ENCODE results near the gene IQUB. TPM values are rescaled to one million over a fixed set of nuclear protein-coding genes. Genes with fewer than 3 reads are reported as not detected.
"Not testable (repeated sequence)": the region's sequence is repeated elsewhere in the genome, so short reads cannot be mapped to it uniquely, and the experiment has no call there.

The IQUB gene
- total and polyA plus RNA-seq, 10 donors: 0.05 to 1.0 (median 0.35) TPM

DNA sequence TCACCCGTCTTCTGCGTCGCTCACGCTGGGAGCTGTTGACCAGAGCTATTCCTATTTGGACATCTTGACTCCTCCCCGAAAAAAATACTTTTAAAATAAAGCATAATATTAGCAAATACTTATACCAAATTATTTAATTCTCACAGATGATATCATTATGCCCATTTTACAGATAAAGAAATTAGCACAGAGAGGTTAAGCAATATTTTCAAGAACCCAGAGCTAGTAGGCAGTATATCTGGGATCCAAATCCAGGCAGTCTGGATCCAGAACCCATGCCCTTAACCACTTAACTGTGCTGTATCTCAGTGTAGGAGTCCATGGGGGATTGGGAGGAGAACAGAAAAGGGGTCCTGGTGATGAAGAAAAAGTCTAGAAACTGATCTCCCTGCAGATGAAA lies 6.1 kb downstream of the IQUB start:
- 88 to 94% (median 90%) methylated on average over 5 of the region's 5 CpGs for WGBS, 5 donors
- no peak for TF ChIP-seq POLR2AphosphoS5 (IDR thresholded peaks at IDR 0.05)
- TF ChIP-seq POLR2A (IDR thresholded peaks at IDR 0.05): no peak
- TF ChIP-seq, protein P1, sequence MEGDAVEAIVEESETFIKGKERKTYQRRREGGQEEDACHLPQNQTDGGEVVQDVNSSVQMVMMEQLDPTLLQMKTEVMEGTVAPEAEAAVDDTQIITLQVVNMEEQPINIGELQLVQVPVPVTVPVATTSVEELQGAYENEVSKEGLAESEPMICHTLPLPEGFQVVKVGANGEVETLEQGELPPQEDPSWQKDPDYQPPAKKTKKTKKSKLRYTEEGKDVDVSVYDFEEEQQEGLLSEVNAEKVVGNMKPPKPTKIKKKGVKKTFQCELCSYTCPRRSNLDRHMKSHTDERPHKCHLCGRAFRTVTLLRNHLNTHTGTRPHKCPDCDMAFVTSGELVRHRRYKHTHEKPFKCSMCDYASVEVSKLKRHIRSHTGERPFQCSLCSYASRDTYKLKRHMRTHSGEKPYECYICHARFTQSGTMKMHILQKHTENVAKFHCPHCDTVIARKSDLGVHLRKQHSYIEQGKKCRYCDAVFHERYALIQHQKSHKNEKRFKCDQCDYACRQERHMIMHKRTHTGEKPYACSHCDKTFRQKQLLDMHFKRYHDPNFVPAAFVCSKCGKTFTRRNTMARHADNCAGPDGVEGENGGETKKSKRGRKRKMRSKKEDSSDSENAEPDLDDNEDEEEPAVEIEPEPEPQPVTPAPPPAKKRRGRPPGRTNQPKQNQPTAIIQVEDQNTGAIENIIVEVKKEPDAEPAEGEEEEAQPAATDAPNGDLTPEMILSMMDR (IDR thresholded peaks at IDR 0.05 in 8 of 11, conservative IDR thresholded peaks at IDR 0.05 in 3 of 11): no peak
- Histone ChIP-seq H3K27ac (no peak overlapping the region), H3K4me3 (no peak overlapping the region), H3K36me3 (no peaks in the 10 kb centered on the region), H3K4me1 (peaks cover 0 to 11% (median 5%) of the 10 kb centered on the region in 6 donors), H3K27me3 (replicated peaks in 1 of 7) (peaks cover 0 to 33% (median 0%) of the 10 kb centered on the region in 7 donors), H3K9me3 (no peaks in the 10 kb centered on the region)
- intact Hi-C loops (cut with DNase I; ENCODE audit: low total_unique reads): no loop called here
- DNase-seq: no peak

DNA sequence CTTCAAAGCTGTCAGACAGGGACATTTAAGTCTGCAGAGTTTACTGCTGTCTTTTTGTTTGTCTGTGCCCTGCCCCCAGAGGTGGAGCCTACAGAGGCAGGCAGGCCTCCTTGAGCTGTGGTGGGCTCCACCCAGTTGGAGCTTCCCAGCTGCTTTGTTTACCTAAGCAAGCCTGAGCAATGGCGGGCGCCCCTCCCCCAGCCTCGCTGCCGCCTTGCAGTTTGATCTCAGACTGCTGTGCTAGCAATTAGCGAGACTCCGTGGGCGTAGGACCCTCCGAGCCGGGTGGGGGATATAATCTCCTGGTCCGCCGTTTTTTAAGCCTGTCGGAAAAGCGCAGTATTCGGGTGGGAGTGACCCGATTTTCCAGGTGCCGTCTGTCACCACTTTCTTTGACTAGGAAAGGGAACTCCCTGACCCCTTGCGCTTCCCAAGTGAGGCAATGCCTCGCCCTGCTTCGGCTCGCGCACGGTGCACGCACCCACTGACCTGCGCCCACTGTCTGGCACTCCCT lies 6.6 kb downstream of the IQUB start:
- H3K4me3 ChIP-seq; H3K36me3 ChIP-seq; H3K27ac ChIP-seq; intact Hi-C loops (cut with DNase I; ENCODE audit: low total_unique reads); DNase-seq; H3K9me3 ChIP-seq; H3K4me1 ChIP-seq: not testable (repeated sequence)
- H3K27me3 ChIP-seq (replicated peaks in 1 of 7): peaks cover 0 to 28% (median 0%) of the 10 kb centered on the region in 7 donors
- WGBS, 5 donors: 91 to 97% (median 92%) methylated on average over 12 to 24 of the region's 24 CpGs

DNA sequence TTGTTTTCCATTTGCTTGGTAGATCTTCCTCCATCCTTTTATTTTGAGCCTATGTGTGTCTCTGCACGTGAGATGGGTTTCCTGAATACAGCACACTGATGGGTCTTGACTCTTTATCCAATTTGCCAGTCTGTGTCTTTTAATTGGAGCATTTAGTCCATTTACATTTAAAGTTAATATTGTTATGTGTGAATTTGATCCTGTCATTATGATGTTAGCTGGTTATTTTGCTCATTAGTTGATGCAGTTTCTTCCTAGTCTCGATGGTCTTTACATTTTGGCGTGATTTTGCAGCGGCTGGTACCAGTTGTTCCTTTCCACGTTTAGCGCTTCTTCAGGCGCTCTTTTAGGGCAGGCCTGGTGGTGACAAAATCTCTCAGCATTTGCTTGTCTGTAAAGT lies 7.9 kb downstream of the IQUB start:
- H3K4me1 ChIP-seq; DNase-seq; H3K36me3 ChIP-seq; H3K9me3 ChIP-seq; H3K4me3 ChIP-seq; intact Hi-C loops (cut with DNase I; ENCODE audit: low total_unique reads); H3K27ac ChIP-seq: not testable (repeated sequence)
- peaks cover 0 to 15% (median 0%) of the 10 kb centered on the region in 7 donors for H3K27me3 ChIP-seq (replicated peaks in 1 of 7)
- 88 to 94% (median 93%) methylated on average over 6 of the region's 7 CpGs for WGBS, 5 donors

DNA sequence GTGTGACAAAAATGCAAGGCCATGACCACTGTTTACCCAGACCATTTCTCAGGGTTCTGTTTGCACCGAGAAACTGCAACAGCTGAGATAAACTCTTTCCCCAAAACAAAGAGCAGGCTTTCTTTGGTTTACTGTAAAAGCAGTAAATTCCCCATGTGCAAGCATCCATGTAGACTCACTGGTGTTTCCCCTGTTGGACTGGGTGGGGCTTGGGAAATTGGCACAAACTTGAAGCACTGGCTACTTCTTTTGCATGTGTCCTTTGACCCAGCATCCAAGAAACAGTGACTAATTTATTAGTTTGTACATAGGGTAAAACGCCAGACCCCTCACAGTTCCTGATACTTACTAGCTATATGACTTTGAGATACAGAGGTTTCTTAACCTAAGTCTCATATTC lies 12.3 kb downstream of the IQUB start:
- WGBS, 5 donors: 76 to 88% (median 83%) methylated on average over 2 of the region's 2 CpGs
- no peaks in the 10 kb centered on the region for H3K9me3 ChIP-seq
- no peak overlapping the region for H3K27ac ChIP-seq
- no peaks in the 10 kb centered on the region for H3K36me3 ChIP-seq
- no peak overlapping the region for H3K4me3 ChIP-seq
- H3K4me1 ChIP-seq: no peaks in the 10 kb centered on the region
- no peaks in the 10 kb centered on the region for H3K27me3 ChIP-seq (replicated peaks in 1 of 7)
- no peak for DNase-seq
- TF ChIP-seq POLR2AphosphoS5 (IDR thresholded peaks at IDR 0.05) (no peak), POLR2A (IDR thresholded peaks at IDR 0.05) (no peak)
- TF ChIP-seq, protein P1 (IDR thresholded peaks at IDR 0.05 in 8 of 11, conservative IDR thresholded peaks at IDR 0.05 in 3 of 11): no peak
- intact Hi-C loops (cut with DNase I; ENCODE audit: low total_unique reads): no loop called here

DNA sequence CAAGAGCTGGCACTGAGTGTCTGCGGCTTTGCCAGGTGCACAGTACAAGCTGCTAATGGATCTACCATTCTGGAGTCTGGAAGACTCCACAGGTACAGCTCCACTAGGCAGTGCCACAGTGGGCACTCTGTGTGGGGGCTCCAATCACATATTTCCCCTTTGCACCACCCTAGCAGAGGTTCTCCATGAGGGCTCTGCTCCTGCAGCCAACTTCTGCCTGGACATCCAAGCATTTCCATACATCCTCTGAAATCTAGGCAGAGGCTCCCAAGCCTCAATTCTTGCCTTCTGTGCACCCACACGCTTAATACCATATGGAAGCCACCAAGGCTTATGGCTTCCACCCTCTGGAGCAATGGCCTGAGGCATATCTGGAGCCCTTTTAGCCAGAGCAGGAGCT lies 29.2 kb downstream of the IQUB start:
- TF ChIP-seq, protein P1 (IDR thresholded peaks at IDR 0.05 in 8 of 11, conservative IDR thresholded peaks at IDR 0.05 in 3 of 11): no peak
- TF ChIP-seq POLR2A (IDR thresholded peaks at IDR 0.05) (no peak), POLR2AphosphoS5 (IDR thresholded peaks at IDR 0.05) (no peak)
- Histone ChIP-seq H3K9me3 (peaks cover 0 to 22% (median 12%) of the 10 kb centered on the region in 8 donors), H3K36me3 (no peaks in the 10 kb centered on the region), H3K4me1 (no peaks in the 10 kb centered on the region), H3K27ac (no peak overlapping the region), H3K27me3 (replicated peaks in 1 of 7) (no peaks in the 10 kb centered on the region), H3K4me3 (no peak overlapping the region)
- no peak for DNase-seq
- WGBS, 5 donors: 55 to 97% (median 91%) methylated on average over 2 of the region's 2 CpGs
- intact Hi-C loops (cut with DNase I; ENCODE audit: low total_unique reads): no loop called here

Data from spleen (tissue), 11 donors.